ENCODE results near the gene KRTAP19-5.
"Not testable (repeated sequence)": the region's sequence is repeated elsewhere in the genome, so short reads cannot be mapped to it uniquely, and the experiment has no call there.

KRTAP19-5 gene

GRCh38 chr21:30502041-30502440 is at the start of gene KRTAP19-5:
TSS of gene KRTAP19-5 (minus strand) at chr21:30502141. CDS start at chr21:30502090, 51 bp downstream.
- no peak for DNase-seq (ENCODE audit: low read depth in 2 of 2)

- no peak for DNase-seq (ENCODE audit: low read depth in 2 of 2)
These were observed 39.8 kb upstream of the KRTAP19-5 start, which contains the start of gene KRTAP19-6 for GRCh38 chr21:30541764-30542163. TSS of gene KRTAP19-6 (minus strand) at chr21:30541864. CDS start at chr21:30541833, 31 bp downstream.

- no peak for DNase-seq (ENCODE audit: low read depth in 2 of 2)
These were observed 16.9 kb upstream of the KRTAP19-5 start for GRCh38 chr21:30518876-30519275.

GRCh38 chr21:30515681-30516080 is 13.7 kb upstream of the KRTAP19-5 start:
- DNase-seq (ENCODE audit: low read depth in 2 of 2), result no peak

- DNase-seq (ENCODE audit: low read depth in 2 of 2), result not testable (repeated sequence)
These were observed 3.8 kb upstream of the KRTAP19-5 start for GRCh38 chr21:30505621-30506205.

GRCh38 chr21:30497065-30497464 is 4.9 kb downstream of the KRTAP19-5 start, which contains the start of gene KRTAP19-4:
TSS of gene KRTAP19-4 (minus strand) at chr21:30497165. CDS start at chr21:30497110, 55 bp downstream.
- no peak for DNase-seq (ENCODE audit: low read depth in 2 of 2)

GRCh38 chr21:30491963-30492428 is 9.9 kb downstream of the KRTAP19-5 start, which contains the start of gene KRTAP19-3:
TSS of gene KRTAP19-3 (minus strand) at chr21:30492013. CDS start at chr21:30491957, 56 bp downstream.
- no peak for DNase-seq (ENCODE audit: low read depth in 2 of 2)

GRCh38 chr21:30487336-30487735 is 14.6 kb downstream of the KRTAP19-5 start, which contains the start of gene KRTAP19-2:
TSS of gene KRTAP19-2 (minus strand) at chr21:30487436. CDS start at chr21:30487348, 88 bp downstream.
- no peak for DNase-seq (ENCODE audit: low read depth in 2 of 2)

- DNase-seq (ENCODE audit: low read depth in 2 of 2), result no peak
These were observed 15.8 kb downstream of the KRTAP19-5 start for GRCh38 chr21:30486180-30486579.

GRCh38 chr21:30482130-30482529 is 19.8 kb downstream of the KRTAP19-5 start:
- DNase-seq (ENCODE audit: low read depth in 2 of 2), result no peak

GRCh38 chr21:30480145-30480544 is 21.8 kb downstream of the KRTAP19-5 start, which contains the start of gene KRTAP19-1:
TSS of gene KRTAP19-1 (minus strand) at chr21:30480367. CDS start at chr21:30480317, 50 bp downstream.
- DNase-seq (ENCODE audit: low read depth in 2 of 2), result no peak

GRCh38 chr21:30479259-30479658 is 22.7 kb downstream of the KRTAP19-5 start:
- DNase-seq (ENCODE audit: low read depth in 2 of 2), result no peak

GRCh38 chr21:30478004-30478403 is 23.9 kb downstream of the KRTAP19-5 start:
- no peak for DNase-seq (ENCODE audit: low read depth in 2 of 2)

- no peak for DNase-seq (ENCODE audit: low read depth in 2 of 2)
These were observed 32.8 kb downstream of the KRTAP19-5 start for GRCh38 chr21:30468900-30469714.

GRCh38 chr21:30463713-30464112 is 38.2 kb downstream of the KRTAP19-5 start:
- DNase-seq (ENCODE audit: low read depth in 2 of 2), result no peak

All from activated CD4-positive, alpha-beta T cell treated with anti-CD3 and anti-CD28 coated beads for 24 hours (primary cell).